Muscle of back (tissue), 10 donors: ENCODE results near the gene NDUFS7. TPM values are rescaled to one million over a fixed set of nuclear protein-coding genes. Genes with fewer than 3 reads are reported as not detected.

Source experiments
- polyA plus RNA-seq, 10 donors: library from polyadenylated mRNA; unstranded; fragments of 120-200 nt; gene quantifications; one replicate each; pipeline ENCODE4 v1.2.1, GENCODE V29; 2013; ENCODE audit not compliant: insufficient read length in 10 of 10

Gene NDUFS7
- polyA plus RNA-seq, 10 donors: 51.3 to 94.1 (median 63.8) TPM

Other genes with a start within 250 kb of the NDUFS7 start
- gene SBNO2, start 209.6 kb upstream of the NDUFS7 start, polyA plus RNA-seq: 10 to 100 TPM in 5 of 10 donors, 1 to 10 TPM in 5; 6.1 to 14.5 (median 10.4) TPM
- gene STK11, start 178.1 kb upstream of the NDUFS7 start, polyA plus RNA-seq: 10 to 100 TPM; 37.8 to 53.7 (median 47.7) TPM
- 1 to 10 TPM in 7 of 10 donors, under 1 TPM in 3; 0.97 to 2.7 (median 1.2) TPM for gene CBARP, start 145.9 kb upstream of the NDUFS7 start, polyA plus RNA-seq
- 100 to 1,000 TPM; 114 to 184 (median 135) TPM for gene ATP5F1D, start 142.2 kb upstream of the NDUFS7 start, polyA plus RNA-seq
- 10 to 100 TPM; 27.7 to 44.0 (median 33.6) TPM for gene MIDN, start 135.3 kb upstream of the NDUFS7 start, polyA plus RNA-seq
- gene CIRBP, start 114.6 kb upstream of the NDUFS7 start, polyA plus RNA-seq: 100 to 1,000 TPM; 408 to 480 (median 436) TPM
- gene FAM174C, start 108.4 kb upstream of the NDUFS7 start, polyA plus RNA-seq: 10 to 100 TPM in 9 of 10 donors, 1 to 10 TPM in 1; 7.9 to 17.0 (median 14.3) TPM
- gene EFNA2, start 98.0 kb upstream of the NDUFS7 start, polyA plus RNA-seq: 1 to 10 TPM in 7 of 10 donors, under 1 TPM in 3; 0.29 to 2.4 (median 1.3) TPM
- gene GAMT, start 17.6 kb downstream of the NDUFS7 start, polyA plus RNA-seq: 100 to 1,000 TPM; 133 to 200 (median 160) TPM
- 10 to 100 TPM; 52.2 to 76.1 (median 64.0) TPM for gene DAZAP1, start 23.7 kb downstream of the NDUFS7 start, polyA plus RNA-seq
- 1,000 to 10,000 TPM in 5 of 10 donors, 100 to 1,000 TPM in 5; 743 to 1,364 (median 1,019) TPM for gene RPS15, start 54.5 kb downstream of the NDUFS7 start, polyA plus RNA-seq
- gene APC2, start 66.2 kb downstream of the NDUFS7 start, polyA plus RNA-seq: 1 to 10 TPM in 2 of 10 donors, under 1 TPM in 8; 0.47 to 1.2 (median 0.82) TPM
- gene C19orf25, start 95.3 kb downstream of the NDUFS7 start, polyA plus RNA-seq: 10 to 100 TPM; 11.6 to 20.9 (median 15.8) TPM
- 1 to 10 TPM in 4 of 10 donors, under 1 TPM in 6; 0.46 to 2.0 (median 0.88) TPM for gene PCSK4, start 106.4 kb downstream of the NDUFS7 start, polyA plus RNA-seq
- gene REEP6, start 107.3 kb downstream of the NDUFS7 start, polyA plus RNA-seq: 1 to 10 TPM; 1.4 to 2.6 (median 1.8) TPM
- gene ADAMTSL5, start 129.1 kb downstream of the NDUFS7 start, polyA plus RNA-seq: 10 to 100 TPM in 9 of 10 donors, 1 to 10 TPM in 1; 7.4 to 17.8 (median 13.8) TPM
- gene PLK5, start 140.2 kb downstream of the NDUFS7 start, polyA plus RNA-seq: under 1 TPM in 9 of 10 donors, not detected in 1; 0.07 to 0.80 (median 0.16) TPM
- gene MEX3D, start 184.4 kb downstream of the NDUFS7 start, polyA plus RNA-seq: 10 to 100 TPM; 18.9 to 34.8 (median 24.2) TPM
- gene MBD3, start 209.0 kb downstream of the NDUFS7 start, polyA plus RNA-seq: 10 to 100 TPM; 40.5 to 69.3 (median 48.9) TPM
- gene UQCR11, start 221.6 kb downstream of the NDUFS7 start, polyA plus RNA-seq: 100 to 1,000 TPM; 103 to 166 (median 121) TPM